Measurements from ENCODE around the gene SLC35F1.

Gene SLC35F1

DNA sequence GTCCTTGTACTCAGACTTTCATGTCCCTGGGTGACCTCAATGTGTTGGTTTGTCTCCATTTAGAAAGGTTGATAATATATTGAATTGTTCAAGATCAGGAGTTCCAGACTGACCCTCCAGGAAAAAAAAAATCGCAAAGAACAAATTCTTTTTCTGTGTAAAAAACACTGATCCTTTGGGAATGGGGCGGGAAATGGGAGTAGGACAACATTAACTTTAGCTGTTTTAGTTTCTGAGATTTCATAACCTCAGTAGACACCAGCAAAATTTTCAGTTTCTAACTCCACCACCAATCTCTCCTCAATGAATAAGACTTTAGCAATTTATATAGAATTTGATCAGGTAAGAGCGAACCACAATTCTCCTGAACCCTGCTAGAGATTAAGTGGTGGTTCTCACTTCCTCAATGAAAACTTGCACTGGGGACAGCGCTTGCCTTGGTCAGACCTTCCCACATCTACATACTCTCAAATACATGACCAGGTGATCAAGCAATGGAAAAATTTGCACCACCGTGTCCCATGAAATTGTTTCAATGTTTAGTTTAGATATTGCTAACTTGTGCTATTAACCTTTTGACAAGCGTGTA is 409.8 kb downstream of the SLC35F1 start:
- no peak for DNase-seq (ENCODE audit: low read depth)

DNA sequence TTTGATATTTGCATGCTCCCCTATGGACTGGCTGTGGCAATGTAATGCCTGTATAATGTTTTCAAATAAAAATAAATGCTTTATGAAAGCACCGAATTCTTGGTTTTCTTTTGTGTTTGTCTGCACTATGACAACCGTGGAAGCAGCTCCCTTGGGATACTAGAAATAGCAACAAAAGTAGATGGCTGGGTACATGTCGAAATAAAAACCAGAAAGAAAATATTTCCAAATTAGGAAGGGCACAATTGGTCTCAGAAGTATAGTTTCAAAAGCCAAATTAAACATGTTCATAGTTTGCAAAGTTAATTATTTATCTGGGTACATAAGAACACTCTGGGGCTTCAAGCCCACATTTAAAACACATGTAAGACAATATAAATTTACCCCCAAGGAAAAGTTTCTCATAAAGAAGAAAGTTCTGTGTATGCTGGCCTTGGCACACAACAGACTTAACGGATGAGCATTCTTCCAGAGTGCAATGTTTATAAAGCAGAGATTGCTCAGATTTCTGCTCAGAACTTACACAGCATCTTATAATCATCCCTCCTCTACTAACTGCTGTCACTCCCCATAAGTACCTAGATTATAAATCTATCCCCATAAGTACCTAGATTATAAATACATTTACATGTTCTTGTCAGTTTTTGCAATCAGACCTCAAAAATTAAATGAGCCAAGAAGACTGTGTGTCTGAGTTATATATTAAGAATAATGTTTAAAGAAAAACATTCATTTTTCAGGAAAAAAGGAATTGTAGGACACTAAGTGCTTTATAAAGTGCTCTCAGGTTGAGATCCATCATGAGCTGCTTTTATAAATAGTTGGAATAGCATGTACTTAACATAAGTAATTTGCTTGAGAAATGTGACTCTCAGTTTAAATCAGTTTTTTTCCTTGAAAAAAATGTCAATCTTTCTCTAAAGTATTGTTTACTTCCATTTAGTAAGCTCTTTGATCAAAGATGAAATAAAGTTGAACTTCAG is 410.8 kb downstream of the SLC35F1 start:
- no peak for DNase-seq (ENCODE audit: low read depth)

DNA sequence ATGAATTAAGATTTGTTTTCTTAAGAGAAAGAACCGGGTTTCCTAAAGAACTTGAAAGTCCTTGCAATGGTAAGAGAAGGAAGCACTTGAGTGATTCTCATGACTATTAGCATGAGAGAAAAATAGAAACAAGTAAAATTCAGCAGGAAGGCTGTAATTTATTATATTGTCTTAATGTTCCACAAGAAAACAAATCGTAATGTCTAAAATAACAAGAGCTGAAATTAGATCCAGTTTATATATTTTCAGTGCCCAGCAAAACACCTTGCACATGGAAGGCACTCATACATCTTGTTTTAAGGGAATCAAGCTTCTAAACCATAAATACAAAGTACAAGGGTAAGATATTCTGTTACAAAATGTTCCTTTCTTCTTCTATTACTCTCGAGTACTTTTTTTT is 411.6 kb downstream of the SLC35F1 start:
- DNase-seq (ENCODE audit: low read depth) = no peak

DNA sequence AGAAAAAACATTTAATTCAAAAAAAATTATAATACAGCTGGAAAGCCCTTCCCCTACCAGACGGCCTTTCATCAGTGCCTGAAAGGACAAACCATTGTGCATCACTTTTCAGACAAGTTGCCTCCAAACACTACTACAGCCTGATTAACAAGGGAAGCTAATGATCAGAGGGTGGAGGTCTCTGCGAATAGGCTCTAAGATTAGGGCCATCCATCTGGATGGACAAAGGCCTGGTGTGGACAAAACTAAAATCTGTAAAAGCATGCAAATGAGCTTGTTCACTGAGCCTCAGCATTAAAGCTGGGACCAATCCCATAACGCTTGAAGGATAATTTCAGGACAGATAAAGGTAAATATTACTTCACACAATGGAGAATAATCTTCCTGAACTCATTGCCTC is 412.4 kb downstream of the SLC35F1 start:
- no peak for DNase-seq (ENCODE audit: low read depth)

DNA sequence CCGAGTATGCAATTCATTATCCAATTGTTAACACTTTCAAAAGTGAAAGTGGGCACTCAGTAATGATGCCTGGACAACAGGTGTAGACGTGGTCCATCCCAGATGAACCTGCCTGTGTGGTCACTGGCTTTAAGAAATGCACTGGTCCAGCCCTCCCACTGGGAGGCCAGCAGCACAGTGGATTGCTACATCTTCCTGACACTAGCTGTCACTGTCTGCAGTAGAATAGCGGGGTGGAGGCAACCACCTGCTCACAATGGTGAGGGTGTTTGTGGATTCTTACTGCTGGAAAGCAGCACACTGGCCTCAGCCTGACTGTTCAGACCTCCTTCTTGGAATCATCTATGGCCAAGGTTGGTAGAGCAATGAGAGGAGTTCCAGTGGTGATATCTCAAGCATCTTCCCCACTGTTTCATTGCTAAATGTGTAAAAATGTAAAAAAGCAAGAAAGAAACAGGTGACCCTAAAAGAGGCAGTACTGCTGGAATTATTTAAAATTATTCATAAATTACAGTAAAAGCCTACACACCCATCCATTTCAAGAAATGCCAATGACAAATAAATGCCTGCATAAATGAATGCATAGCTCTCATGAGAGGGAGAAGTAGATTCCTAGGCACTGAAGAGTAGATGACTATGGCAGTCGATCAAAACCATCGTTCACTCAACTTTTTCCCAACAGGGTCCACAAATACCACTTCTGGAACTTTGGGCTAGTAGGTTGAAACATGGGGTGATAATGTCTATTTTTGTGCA is 413.0 kb downstream of the SLC35F1 start:
- DNase-seq (ENCODE audit: low read depth) = no peak

DNA sequence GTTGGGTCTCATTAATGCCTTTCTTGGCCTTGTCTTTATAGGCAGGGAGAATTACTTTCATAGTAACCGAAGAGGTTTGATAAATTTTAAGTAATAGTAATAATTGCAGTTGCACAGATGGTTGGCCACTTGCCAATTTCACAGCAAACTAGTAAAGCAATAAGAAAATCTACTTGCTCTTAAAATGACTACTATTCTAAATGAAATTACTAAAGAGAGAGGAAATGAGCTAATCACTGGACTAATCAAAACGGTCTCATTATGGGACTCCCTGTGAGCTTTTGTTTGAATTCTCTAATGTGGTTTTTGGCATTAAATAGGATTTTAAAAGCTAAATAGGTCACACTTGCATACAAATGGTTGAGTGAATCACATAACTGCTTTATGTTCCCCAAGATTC is 413.6 kb downstream of the SLC35F1 start:
- DNase-seq (ENCODE audit: low read depth) = no peak

DNA sequence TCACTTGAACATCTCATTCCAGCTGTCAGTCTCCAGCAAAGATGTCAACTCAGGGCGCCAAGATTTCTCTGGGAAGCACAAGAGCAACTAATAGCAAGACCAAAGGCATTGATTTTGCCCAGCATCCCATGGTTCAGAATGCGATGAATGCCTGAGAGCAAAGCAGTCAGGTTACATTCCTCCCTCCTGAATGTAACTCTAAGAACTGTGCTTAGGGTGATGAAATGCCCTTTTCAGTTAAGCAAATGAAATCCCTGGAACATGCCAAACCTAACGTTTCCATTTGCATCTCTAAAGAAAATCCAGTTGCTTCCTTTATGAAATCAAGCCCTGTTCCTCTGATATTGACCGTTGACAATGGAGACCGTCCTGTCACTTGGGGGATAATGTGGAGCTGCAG is 417.1 kb downstream of the SLC35F1 start:
- no peak for DNase-seq (ENCODE audit: low read depth)

DNA sequence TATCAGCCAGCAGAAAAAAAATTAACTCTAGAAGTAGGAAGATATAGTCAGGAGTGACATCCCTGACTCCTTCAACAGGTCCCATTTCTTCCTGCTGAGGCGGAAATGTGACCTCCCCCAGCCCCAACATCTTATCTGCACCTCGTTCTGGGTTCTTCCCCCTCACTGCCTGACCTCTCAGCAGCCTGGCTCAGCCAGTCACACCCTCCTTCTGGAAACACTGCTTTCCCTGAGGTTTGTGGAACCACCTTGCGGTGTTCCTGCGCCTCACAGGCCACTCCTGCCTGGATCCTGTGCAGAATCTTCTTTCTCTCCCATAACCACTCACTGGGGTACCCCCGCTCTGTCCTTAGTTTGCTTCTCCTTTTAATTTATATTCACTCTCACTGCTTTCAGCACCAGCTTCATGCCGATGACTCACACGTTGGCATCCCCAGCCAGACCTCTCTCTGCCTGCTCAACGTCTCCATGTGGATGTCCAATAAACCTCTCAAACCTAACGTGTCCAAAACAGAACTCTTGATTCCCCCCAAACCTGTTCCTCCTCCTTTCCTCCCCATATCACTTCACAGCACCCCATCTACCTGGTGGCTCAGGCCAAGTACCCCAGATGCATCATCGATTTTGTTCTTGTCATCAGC is 418.3 kb downstream of the SLC35F1 start:
- no peak for DNase-seq (ENCODE audit: low read depth)

DNA sequence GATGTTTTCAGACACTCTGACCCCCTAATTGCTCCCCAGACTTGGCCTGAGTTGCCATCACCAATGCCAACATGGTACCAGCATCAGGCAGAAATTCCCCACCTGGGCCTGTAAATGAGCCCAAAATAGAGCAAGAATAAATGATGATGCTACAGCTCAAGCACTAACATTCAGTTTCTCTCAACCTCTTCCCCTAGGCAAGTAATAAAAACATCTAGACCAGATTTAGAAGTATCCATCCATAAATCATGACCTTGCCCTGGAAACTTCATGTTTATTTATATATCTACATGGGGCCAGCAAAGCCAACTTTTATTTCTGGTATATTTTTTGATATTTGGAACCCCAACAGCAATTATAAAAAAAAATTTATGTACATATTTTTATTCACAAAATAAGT is 419.6 kb downstream of the SLC35F1 start:
- no peak for DNase-seq (ENCODE audit: low read depth)

DNA sequence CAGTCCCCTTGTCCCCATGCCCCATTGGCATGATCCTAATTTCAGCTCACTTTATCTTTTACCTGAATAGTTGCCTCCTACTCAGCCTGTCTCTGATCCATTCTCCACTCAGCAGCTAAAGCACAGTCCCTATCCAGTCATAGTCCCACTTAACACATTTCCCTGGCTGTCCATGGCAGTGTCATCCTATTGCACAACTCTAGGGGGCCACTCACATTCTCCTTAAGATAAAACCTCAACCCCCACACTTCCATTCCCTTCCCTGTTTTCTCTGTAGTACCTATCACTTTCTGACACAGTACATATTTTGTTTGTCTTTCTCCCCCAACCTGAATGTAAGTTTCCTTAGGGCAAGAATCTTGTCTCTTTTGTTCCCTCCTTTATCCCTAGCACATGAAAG is 420.2 kb downstream of the SLC35F1 start:
- DNase-seq (ENCODE audit: low read depth) = no peak

DNA sequence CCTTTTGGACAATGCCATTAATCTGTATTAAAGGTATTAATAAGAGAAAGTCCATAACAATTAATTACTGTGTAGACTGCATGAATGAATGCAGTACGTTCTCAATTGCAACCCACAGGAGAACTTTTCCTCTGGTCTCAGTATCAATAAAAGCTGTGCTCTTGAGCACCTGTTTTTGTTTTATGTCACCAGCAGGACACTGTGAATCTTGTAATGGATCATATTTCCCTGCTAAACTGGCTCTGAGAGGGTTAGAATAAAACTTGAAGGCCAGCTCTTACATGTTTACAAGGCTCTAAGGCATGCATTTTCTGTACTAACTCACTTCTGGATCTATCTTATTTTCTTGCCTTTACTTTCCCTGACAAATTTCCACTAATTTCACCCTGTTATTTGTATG is 426.7 kb downstream of the SLC35F1 start:
- no peak for DNase-seq (ENCODE audit: low read depth)

DNA sequence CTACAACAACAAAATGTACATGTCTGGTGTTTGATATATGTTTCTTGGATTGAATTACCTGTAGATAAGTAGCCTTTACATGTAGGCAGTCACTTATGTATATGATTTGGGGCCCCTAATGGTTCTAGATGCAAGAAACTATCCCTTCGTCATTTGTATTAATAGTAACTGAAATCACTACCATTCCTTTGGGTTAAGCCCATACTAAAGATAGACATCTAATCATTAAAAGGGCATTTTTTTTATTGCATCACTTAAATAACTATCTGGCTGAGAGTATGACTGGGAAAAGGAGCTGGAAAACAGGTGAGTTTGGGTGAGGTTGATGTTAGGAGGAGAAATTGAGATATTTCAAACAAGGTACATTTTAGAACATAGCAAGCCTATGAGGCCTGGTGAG is 427.6 kb downstream of the SLC35F1 start:
- no peak for DNase-seq (ENCODE audit: low read depth)

DNA sequence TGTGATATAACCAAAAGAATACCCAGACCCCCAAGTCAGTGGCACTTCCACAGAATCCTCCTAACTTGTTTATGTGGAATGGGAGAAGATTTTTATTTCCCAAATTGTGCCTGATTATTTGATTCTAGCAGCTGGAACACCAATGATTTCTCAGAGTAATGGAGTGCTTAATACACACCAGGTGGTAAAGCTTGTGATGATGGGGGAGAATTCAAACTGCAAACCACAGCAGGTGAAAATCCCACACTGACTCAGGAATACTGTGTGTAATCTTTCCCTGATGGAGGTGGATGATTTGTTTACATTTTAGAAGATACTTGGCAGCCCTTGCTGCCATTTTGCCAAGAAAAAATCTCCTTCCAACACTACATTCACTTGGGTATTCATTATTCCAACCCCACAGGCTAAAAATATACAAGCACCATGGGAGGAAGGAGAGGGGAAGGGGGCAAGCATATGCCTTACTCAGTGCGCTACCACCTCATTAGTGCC is 428.3 kb downstream of the SLC35F1 start:
- DNase-seq (ENCODE audit: low read depth) = no peak

DNA sequence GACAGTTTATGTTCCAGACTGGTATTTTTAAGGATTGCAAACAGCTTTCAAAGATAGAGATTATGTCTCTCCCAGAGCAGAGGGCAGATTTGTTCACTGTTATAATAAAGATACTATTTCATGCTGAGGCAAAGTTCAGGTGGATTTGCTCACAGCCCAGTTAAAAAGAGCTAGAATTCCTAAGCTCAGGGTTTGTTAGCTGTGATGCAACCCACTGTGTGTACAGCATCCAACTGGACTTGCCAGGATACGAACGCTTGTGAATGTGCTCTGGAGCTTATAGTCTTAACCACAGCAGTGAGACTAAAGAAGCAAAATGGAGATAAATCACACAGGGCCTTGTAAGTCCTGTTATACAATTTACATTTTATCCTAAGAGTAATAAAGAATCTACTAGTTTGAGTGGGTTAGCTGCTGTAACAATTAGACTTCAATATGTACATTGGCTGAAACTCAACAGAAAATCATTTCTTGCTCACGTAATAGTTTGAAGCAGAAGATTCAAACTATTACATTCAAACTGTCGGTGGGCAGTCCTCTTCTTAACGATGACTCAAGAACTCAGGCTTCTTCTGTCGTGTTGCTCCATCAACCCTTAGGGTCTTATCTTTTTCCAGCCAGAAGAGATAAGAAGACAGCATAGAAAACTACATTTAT is 437.1 kb downstream of the SLC35F1 start:
- no peak for DNase-seq (ENCODE audit: low read depth)

DNA sequence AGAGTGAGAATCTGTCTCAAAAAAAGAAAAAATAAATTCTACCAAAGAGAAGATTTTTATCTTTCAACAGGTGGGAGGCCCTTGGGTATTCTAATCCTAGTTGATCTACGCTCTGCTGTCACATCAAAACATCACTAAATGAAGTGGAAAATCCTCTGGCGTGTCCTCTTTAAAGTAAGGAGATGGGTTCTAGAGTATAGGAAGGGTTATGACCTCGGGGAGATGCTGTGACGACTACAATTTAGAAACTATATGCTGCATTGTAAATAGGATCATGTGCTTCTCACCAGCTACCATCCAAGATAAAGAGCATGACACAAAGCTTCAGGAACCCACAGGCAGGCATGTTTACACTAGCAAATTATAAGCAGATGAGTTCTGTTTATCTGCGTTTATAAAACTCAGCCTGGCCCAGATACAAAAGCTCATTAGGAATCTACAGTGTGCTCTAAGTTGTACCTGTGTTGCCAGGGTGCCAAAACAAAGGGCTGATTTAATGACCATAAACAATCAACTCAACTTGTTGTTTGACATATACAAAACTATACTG is 443.9 kb downstream of the SLC35F1 start:
- no peak for DNase-seq (ENCODE audit: low read depth)

DNA sequence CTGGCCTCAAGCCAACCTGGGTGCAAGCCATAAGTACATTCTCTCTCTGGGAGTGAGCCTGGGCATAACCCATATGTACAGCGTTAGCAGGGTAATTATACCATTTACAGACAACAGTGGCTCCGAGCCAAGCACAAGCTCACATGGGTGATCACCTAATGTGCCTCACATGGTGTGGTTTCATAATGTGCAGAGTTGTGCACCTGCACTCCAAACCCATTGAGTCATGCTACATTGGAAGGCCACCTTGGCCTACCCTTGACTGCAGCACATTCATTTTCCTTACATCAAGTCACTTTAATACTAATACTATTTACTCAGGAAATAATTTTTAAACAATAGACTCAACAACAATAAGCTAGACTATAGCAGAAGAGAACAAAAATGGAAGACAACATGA is 446.5 kb downstream of the SLC35F1 start:
- no peak for DNase-seq (ENCODE audit: low read depth)

DNA sequence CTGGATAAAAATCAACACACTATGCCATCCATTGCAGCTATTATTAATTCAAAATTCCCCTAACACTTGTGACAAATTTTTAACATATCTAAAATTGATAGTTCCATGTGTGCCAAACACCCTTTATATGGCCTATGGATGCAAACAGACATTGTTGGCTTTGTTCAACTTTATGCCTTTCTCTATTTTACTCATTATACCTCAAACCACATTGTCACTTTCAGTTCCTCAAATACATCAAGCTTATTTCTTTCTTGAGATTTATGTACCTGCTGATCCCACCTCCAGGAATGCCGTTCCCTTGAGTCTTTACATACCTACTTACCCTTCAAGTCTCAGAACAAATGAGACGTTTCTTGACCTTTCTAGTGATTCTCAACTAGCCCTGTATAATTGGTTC is 447.6 kb downstream of the SLC35F1 start:
- DNase-seq (ENCODE audit: low read depth) = no peak

DNA sequence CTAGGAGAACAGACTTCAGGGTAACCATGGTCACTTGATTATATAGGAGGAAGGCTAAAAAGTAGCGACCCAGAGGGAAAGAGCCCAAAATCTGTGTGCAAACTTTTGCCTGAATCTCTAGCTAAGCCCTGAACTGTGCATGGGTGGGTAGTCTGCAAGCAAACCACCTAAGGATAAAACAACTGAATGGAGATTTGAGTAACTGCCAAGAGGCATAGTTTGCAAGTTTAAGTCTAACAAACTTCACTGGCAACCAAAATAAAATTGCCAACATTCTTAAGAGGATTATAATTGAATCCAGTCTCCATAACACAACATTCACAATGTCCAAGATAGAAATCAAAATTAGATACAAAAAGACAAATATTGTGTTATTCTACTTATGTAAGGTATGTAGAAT is 449.0 kb downstream of the SLC35F1 start:
- no peak for DNase-seq (ENCODE audit: low read depth)

DNA sequence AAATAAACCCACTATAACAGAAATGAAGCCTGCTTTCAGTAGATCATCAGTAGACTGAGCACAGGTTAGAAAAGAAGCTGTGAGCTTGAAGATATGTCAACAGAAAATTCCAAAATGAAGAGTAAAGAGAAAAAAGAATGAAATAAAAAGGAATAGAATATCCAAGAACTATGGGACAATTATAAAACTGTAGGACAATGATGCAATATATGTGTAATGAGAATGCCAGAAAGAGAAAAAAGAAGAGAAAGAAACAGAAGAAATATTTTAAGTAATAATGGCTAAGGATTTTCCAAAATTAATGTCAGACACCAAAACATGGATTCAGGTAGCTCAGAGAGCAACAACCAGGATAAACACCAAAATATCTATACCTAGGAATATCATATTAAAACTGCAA is 449.6 kb downstream of the SLC35F1 start:
- DNase-seq (ENCODE audit: low read depth) = no peak
